Measurements from ENCODE around the gene PRDM12.

GRCh38 chr9:130729145-130729544, 64.8 kb downstream of the PRDM12 start:
- TF ChIP-seq CTCF (IDR thresholded peaks at IDR 0.05) (no peak), POLR2A (IDR thresholded peaks at IDR 0.05) (no peak)
